GM10266 (cell line): ENCODE measurements around the gene RPTOR.

ENCODE experiments used
- DNase-seq: peaks from one replicate; pipeline ENCODE4 v3.0.0; 2012; ENCODE audit errors: extremely low spot score
- CTCF ChIP-seq: IDR thresholded peaks from 2 replicates; pipeline ENCODE4 v1.5.1; 2012; ENCODE audit warnings: mild to moderate bottlenecking, low read depth; ENCODE audit not compliant: control insufficient read depth, insufficient read depth; ENCODE audit errors: missing control alignments

RPTOR gene

GRCh38 chr17:80869481-80870145 is 325.0 kb downstream of the RPTOR start:
- DNase-seq: no peak
- no peak for TF ChIP-seq CTCF

DNA sequence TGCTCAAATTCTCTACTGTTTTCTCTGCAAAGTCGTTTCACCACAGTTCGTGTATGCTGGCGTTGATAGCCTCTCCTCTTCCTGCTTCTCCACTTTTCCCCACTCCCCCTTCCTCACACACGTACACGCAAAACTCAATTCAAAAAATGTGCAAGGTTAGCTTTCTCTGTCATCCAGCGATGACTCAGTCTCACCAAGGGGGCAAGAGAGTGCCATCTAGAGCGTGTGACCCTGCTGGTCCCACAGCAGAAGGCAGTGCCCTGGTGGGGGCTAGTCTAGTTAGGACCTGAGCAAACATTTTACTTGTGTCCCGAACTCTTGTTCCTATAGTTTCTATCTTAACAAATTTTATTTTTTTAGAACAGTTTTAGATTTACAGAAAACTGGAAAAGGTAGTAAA is 325.8 kb downstream of the RPTOR start:
- no peak for DNase-seq
- TF ChIP-seq CTCF: no peak

- no peak for TF ChIP-seq CTCF
- no peak for DNase-seq
These were observed 326.7 kb downstream of the RPTOR start for GRCh38 chr17:80871341-80871740.

GRCh38 chr17:80872001-80872500 is 327.4 kb downstream of the RPTOR start:
- TF ChIP-seq CTCF: no peak
- no peak for DNase-seq

GRCh38 chr17:80872501-80873306 is 328.1 kb downstream of the RPTOR start:
- DNase-seq: no peak
- TF ChIP-seq CTCF: no peak

DNA sequence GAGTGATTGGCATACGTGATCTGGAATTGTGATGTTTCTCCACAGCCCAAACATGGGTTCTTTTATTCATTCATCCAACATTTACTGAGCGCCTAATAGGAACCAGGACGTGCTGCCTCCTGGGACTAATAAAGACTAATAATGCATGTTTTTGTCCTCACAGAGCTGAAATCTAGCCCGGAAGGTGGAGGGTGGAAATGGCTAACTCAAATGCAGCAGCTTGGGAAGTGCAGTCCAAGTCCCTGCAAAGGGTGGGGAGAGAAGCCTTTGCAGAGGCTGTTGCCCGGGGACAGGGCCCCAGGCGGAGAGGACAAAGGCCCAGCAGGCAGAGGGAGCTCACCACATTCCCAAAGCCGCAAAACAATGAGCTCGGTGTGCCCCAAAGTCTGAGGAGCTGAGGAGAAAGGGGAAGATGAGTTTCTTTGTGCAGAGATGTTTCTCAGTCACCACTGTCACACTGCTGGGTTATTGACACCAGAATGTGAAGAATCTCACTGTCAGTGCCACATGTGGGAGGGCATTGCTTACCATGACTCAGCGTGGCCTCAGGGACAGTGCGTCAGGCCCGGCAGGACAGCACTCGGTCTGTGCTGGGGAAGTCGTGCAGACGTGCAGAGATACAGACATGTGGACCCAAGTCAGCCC is 328.8 kb downstream of the RPTOR start:
- no peak for DNase-seq
- TF ChIP-seq CTCF: no peak
